Uterus (tissue), 2 donors: Measurements from ENCODE around the gene LHFPL6.

ENCODE experiments used
- POLR2A ChIP-seq, 2 donors: fragments of 450-650 bp; IDR thresholded peaks; one replicate each; pipeline ENCODE4 v1.6.1; 2016; ENCODE audit warnings: antibody characterized with exemption in 2 of 2, mild to moderate bottlenecking in 1 of 2, moderate library complexity in 1 of 2
- TF ChIP-seq, protein P1 (sequence below), 4 experiments: fragments of 200-600 bp in 2 of 4; fragments of 450-650 bp in 2 of 4; sonication (generic) in 2 of 4; IDR thresholded peaks; one replicate each; pipeline ENCODE4 v1.5.1; 2016 to 2019; ENCODE audit warnings: antibody characterized with exemption in 4 of 4, mild to moderate bottlenecking in 2 of 4, moderate library complexity in 1 of 4

DNA sequence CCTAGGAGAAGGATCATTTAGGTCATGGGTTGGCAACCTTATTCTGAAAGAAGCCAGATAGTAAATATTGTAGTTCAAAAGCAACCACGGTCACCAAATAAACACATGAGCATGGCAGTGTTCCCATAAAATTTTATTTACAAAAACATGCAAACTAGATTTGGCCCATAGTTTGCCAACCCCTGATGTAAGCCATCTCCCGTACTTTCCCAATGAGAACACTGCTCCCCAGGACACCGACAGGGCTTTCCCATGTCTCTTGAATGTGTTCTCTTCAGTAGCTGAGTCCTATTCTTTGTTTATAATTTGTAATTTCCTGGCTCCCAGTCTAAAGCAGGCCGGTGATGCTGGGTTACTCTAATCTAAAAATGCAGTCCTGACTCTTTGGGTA lies 239.6 kb downstream of the LHFPL6 start:
- TF ChIP-seq, protein P1, sequence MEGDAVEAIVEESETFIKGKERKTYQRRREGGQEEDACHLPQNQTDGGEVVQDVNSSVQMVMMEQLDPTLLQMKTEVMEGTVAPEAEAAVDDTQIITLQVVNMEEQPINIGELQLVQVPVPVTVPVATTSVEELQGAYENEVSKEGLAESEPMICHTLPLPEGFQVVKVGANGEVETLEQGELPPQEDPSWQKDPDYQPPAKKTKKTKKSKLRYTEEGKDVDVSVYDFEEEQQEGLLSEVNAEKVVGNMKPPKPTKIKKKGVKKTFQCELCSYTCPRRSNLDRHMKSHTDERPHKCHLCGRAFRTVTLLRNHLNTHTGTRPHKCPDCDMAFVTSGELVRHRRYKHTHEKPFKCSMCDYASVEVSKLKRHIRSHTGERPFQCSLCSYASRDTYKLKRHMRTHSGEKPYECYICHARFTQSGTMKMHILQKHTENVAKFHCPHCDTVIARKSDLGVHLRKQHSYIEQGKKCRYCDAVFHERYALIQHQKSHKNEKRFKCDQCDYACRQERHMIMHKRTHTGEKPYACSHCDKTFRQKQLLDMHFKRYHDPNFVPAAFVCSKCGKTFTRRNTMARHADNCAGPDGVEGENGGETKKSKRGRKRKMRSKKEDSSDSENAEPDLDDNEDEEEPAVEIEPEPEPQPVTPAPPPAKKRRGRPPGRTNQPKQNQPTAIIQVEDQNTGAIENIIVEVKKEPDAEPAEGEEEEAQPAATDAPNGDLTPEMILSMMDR (IDR thresholded peaks at IDR 0.05) = no peak
- no peak for TF ChIP-seq POLR2A (IDR thresholded peaks at IDR 0.05)
